Measurements from ENCODE around the gene KANTR.
A peak's percentile ranks its signal among the peaks of the same experiment; 100 is the strongest.

KANTR gene

DNA sequence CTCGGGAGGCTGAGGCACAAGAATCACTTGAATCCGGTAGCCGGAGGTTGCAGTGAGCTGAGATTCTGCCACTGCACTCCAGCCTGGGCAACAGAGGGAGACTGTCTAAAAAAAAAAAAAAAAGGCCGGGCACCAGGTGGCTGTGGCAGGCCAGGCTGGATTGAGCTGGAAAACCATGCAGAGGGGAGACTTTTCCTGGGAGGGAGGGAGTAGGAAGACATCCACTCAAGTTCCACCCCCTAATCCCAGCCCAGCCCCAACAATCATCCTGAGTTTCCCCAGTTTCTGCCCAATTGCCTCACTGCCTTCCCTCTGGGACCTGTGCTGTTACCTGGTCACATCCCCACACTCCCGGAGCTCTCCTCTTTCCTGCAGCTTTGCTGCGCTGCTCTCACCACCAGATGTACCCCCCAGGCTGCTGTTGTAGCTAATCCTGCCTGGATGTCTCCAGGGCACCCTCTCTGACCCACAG, 20.8 kb upstream of the KANTR start:
- no peak for TF ChIP-seq POLR2A (IDR thresholded peaks at IDR 0.05; ENCODE audit: low read depth, low read length)
- no peak for FAIRE-seq
- DNase-seq (ENCODE audit: insufficient read length, low spot score), result no peak

DNA sequence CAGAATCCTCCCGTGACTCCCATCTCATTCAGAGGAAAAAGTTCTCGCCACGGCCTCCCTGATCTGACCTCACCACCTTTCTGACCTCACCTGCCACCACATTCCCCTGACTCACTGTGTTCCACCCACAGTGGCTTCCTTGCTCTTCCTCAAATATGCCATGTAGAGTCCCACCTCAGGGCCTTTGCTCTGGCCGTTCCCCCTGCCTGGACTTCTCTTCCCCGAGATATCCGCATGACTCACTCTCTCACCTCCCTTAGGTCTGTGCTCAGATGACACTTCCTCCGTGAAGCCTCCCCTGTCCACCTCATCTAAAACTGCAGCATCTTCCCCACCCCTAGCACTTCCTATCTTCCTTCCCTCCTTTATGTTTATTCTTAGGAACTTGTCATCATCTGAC, 18.9 kb upstream of the KANTR start:
- no peak for TF ChIP-seq POLR2A (IDR thresholded peaks at IDR 0.05; ENCODE audit: low read depth, low read length)

DNA sequence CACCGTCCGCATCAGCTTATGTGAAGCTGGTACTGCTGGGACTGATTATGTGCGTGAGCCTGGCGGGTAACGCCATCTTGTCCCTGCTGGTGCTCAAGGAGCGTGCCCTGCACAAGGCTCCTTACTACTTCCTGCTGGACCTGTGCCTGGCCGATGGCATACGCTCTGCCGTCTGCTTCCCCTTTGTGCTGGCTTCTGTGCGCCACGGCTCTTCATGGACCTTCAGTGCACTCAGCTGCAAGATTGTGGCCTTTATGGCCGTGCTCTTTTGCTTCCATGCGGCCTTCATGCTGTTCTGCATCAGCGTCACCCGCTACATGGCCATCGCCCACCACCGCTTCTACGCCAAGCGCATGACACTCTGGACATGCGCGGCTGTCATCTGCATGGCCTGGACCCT, 17.3 kb upstream of the KANTR start:
- DNase-seq (ENCODE audit: insufficient read length, low spot score) (no peak), FAIRE-seq (no peak)
- no peak for TF ChIP-seq POLR2A (IDR thresholded peaks at IDR 0.05; ENCODE audit: low read depth, low read length)

More for the DNA sequence above, 18.9 kb upstream of the KANTR start:
- no peak for FAIRE-seq
- DNase-seq (ENCODE audit: insufficient read length, low spot score), result no peak

DNA sequence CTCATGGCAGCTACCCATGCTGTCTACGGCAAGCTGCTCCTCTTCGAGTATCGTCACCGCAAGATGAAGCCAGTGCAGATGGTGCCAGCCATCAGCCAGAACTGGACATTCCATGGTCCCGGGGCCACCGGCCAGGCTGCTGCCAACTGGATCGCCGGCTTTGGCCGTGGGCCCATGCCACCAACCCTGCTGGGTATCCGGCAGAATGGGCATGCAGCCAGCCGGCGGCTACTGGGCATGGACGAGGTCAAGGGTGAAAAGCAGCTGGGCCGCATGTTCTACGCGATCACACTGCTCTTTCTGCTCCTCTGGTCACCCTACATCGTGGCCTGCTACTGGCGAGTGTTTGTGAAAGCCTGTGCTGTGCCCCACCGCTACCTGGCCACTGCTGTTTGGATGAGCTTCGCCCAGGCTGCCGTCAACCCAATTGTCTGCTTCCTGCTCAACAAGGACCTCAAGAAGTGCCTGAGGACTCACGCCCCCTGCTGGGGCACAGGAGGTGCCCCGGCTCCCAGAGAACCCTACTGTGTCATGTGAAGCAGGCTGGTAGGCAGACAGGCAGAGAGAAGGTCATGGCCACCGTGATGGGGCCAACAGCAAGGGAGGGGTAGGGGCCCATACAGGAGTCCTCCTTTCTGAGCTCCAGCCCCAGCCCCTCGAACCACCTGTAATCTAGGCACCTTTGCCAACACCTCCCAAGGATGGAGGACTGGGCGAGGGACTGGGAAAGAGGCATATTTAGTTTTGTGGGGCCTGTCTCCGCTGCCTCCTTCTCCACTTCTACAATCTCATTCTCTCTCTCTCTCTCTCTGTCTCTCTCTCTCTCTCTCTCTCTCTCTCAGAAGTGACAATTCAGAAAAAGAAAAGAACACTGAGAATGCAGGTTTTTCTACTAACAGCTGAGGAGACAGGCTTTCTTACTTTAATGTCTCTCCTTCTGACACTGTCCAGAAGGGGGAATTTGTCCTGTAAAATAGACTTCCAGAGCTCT, 16.4 kb upstream of the KANTR start:
- no peak for TF ChIP-seq POLR2A (IDR thresholded peaks at IDR 0.05; ENCODE audit: low read depth, low read length)
- no peak for DNase-seq (ENCODE audit: insufficient read length, low spot score)
- no peak for FAIRE-seq

DNA sequence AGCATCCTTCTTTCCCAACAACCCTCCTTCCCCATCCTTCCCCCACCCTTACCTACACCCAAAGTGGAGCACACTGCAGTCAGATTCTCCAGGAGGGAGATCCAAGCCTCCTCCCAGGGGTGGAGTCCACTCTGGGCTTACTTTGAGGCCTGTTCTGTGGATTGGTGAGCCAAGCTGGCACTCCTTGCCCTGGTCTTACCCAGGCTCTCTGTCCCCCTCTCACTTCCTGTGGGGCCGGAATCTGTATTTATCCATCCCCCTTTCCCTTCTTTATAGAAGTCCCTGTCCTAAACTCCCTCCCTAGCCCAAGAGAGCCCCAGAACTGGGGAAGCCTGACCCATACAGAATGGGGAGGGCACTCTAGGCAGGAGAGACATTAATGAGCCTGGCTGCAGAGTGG, 15.0 kb upstream of the KANTR start:
- DNase-seq (ENCODE audit: insufficient read length, low spot score), result no peak
- FAIRE-seq, result no peak
- no peak for TF ChIP-seq POLR2A (IDR thresholded peaks at IDR 0.05; ENCODE audit: low read depth, low read length)

DNA sequence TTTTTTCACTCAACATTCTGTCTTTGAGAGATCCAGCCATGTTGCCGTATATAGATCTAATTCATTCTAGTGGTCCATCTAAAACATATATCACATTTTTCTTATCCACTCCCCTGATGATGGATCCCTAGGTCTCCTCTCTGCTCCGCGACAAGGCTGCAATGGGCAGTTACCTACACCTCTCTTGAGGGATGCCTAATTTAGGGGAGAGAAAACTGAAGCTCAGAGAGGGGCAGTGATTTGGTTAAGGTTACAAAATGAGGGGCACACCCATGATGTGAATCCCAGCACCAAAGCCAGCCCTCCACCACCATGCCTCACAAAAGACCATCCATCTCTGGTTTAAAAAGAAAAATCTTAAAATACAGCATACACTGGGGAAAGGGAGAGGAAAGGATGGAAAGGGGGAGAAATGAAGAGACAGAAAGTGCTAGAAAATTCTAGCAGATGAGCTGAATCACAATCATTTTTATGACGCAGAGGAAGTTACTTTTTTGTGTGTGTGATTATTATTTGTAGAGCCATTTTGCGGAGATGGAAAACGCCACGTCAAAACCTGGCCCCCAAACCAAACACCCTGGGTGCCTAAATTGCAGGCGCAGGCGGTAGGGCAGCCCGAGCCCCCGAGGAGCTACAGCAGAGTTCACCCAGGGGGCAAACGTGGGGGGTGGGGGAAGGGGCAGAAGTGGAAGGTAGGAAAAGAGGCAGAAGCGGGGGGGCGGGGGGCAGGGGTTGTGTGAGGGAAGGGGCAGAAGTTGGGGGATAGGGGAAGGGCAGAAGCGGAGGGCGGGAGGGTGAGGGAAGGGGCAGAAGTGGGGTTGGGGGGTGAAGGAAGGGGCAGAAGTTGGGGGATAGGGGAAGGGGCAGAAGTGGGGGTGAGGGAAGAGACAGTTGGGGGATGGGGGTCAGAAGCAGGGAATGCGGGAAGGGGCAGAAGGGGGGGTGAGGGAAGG, 13.0 kb upstream of the KANTR start:
- FAIRE-seq, result no peak

DNA sequence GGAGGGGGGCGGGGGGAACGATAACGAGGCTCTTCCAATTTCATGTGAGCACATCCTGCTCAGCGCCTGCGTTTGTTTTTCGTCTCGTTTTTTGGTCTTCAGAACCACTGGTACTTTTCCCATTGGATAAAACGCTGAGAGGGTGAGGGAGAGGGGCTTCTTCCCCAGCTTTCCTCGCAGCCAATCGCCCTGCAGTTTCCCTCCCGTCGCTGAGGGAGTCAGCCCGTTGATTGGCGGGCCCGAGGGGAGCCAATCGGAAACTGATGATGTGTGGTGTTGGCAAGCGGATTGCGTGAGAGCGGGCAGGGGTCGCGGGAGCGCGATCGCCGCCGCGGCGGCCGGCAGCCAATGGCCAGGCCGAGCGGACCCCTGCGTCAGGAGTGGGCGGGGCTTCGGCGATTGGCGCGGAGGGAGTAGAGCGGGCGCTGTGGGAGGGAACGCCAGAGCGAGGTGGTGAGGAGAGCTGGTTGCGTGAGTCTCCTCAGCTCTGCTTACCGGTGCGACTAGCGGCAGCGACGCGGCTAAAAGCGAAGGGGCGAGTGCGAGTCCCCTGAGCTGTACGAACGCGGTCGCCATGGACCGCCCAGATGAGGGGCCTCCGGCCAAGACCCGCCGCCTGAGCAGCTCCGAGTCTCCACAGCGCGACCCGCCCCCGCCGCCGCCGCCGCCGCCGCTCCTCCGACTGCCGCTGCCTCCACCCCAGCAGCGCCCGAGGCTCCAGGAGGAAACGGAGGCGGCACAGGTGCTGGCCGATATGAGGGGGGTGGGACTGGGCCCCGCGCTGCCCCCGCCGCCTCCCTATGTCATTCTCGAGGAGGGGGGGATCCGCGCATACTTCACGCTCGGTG, 11.8 kb upstream of the KANTR start, which contains the start of gene TSPYL2:
TSPYL2 (plus strand) TSS at position 443 of the 848 bp plus-strand sequence; CDS start at position 575, 132 bp downstream.
- peak; percentile 42 for DNase-seq (ENCODE audit: insufficient read length, low spot score)
- peak; percentile 98 for TF ChIP-seq POLR2A (IDR thresholded peaks at IDR 0.05; ENCODE audit: low read depth, low read length)
- FAIRE-seq, result no peak

More for the DNA sequence above, 13.0 kb upstream of the KANTR start:
- no peak for TF ChIP-seq POLR2A (IDR thresholded peaks at IDR 0.05; ENCODE audit: low read depth, low read length)
- no peak for DNase-seq (ENCODE audit: insufficient read length, low spot score)

DNA sequence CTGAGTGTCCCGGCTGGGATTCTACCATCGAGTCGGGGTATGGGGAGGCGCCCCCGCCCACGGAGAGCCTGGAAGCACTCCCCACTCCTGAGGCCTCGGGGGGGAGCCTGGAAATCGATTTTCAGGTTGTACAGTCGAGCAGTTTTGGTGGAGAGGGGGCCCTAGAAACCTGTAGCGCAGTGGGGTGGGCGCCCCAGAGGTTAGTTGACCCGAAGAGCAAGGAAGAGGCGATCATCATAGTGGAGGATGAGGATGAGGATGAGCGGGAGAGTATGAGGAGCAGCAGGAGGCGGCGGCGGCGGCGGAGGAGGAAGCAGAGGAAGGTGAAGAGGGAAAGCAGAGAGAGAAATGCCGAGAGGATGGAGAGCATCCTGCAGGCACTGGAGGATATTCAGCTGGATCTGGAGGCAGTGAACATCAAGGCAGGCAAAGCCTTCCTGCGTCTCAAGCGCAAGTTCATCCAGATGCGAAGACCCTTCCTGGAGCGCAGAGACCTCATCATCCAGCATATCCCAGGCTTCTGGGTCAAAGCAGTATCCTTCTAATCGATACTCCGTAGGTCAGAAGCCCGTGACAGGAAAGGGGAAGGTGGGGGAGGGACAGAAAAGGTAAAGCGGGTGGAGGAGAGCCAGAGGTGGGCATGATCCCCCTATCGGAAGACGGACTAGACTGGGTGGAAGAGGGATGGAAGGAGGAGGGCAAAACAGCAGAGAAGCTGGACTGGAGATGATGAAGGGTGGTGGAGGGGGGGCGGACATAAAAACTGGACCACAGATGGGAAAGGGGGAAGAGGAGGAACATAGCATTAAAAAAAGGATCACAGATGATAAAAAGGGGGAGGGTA, 10.9 kb upstream of the KANTR start:
- DNase-seq (ENCODE audit: insufficient read length, low spot score), result no peak
- no peak for FAIRE-seq
- no peak for TF ChIP-seq POLR2A (IDR thresholded peaks at IDR 0.05; ENCODE audit: low read depth, low read length)

DNA sequence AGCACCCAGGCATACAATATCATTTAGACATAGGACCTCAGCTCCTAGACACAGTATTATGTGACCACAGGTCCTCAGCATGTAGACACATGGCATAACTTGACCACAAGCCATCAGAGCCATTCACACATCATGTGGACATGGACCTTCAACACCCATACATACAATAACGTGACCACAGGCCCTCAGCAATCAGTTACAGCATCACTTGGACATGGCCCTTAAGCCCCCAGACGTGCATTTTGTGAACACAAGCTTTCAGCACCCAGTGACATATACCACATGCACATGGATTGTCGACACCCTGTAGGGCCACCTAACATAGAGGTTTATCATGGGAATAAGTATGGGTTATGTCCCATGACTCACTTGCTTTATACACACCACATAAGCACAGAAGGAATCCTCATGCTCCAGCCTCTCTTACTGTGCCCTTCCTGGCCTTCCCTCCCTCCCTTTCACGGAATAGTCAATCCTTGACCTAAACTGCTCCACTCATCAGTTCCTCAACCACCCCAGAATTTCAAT, 9.8 kb upstream of the KANTR start:
- DNase-seq (ENCODE audit: insufficient read length, low spot score) (no peak), FAIRE-seq (no peak)
- TF ChIP-seq POLR2A (IDR thresholded peaks at IDR 0.05; ENCODE audit: low read depth, low read length), result no peak

DNA sequence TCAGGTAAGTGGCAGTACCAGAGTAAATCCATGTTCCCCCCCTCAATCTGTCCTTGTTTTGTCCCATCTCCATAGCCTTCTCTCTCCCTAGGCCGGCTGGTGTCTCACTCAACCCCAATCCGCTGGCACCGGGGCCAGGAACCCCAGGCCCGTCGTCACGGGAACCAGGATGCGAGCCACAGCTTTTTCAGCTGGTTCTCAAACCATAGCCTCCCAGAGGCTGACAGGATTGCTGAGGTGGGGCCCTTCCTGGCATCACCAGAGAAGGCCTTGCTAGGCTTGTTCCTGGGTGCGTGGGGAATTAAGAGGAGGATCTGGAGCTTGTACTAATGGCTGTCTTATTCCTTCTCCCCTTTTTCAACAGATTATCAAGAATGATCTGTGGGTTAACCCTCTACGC, 9.1 kb upstream of the KANTR start:
- FAIRE-seq (no peak), DNase-seq (ENCODE audit: insufficient read length, low spot score) (no peak)
- no peak for TF ChIP-seq POLR2A (IDR thresholded peaks at IDR 0.05; ENCODE audit: low read depth, low read length)

DNA sequence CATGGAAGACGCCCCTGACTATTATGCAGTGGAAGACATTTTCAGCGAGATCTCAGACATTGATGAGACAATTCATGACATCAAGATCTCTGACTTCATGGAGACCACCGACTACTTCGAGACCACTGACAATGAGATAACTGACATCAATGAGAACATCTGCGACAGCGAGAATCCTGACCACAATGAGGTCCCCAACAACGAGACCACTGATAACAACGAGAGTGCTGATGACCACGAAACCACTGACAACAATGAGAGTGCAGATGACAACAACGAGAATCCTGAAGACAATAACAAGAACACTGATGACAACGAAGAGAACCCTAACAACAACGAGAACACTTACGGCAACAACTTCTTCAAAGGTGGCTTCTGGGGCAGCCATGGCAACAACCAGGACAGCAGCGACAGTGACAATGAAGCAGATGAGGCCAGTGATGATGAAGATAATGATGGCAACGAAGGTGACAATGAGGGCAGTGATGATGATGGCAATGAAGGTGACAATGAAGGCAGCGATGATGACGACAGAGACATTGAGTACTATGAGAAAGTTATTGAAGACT, 8.2 kb upstream of the KANTR start:
- DNase-seq (ENCODE audit: insufficient read length, low spot score), result no peak
- no peak for TF ChIP-seq POLR2A (IDR thresholded peaks at IDR 0.05; ENCODE audit: low read depth, low read length)

DNA sequence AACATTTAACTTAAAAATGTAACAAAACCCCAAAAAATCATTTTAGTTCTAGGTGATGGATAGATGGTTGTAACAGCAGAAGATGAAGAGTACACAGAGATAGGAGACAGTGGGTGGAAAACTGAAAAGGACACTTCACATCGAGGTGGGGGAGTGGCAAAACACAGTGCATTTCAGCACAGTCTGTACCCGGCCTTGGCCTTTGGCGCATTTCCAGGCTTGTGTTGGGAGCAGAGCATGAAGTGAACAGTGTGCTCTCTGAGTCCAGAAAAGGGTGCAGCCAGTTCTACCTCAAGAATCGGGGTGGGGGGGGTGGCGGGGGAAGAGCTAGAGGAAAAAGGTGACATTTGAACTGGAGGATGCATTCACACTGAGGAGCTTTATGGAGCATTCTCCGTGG, 7.5 kb upstream of the KANTR start:
- DNase-seq (ENCODE audit: insufficient read length, low spot score) (no peak), FAIRE-seq (no peak)
- TF ChIP-seq POLR2A (IDR thresholded peaks at IDR 0.05; ENCODE audit: low read depth, low read length), result no peak

More for the DNA sequence above, 8.2 kb upstream of the KANTR start:
- no peak for FAIRE-seq

All from H54 (cell line).